Measurements from ENCODE around the gene TKFC. TPM values are rescaled to one million over a fixed set of nuclear protein-coding genes. Genes with fewer than 3 reads are reported as not detected.

Gene TKFC
- polyA plus RNA-seq, 1 of the 3 experiments (the other 2 are of a cell fraction): 72.0 TPM

DNA sequence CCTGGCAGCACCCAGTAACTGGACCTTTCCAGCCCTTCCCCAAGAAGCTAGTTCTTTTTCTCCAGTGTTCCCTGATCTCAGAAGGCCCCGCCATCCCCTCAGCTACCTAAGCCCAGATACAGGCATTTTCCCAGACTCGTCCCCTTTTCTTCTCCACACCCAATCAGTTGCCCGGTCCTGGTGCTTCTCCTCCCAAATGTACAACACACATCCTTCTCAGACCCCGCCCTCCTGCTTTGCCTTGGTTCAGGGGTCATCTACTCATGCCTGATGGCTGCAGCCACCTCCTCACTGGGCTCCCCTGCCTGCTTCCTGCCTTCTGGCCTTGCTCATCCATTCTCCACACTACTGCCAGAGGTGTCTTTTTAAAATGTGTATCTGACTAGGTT, 6.5 kb downstream of the TKFC start:
- Histone ChIP-seq H3K9ac (no peak overlapping the region), H3K36me3 (replicated peaks in 1 of 2; ENCODE audit: control insufficient read depth in 1 of 2, insufficient read depth in 2 of 2, low read length in 1 of 2) (peaks cover 0 to 30% of the 10 kb centered on the region in 2 experiments), H3K27me3 (ENCODE audit: insufficient read depth) (no peaks in the 10 kb centered on the region), H3F3A (replicated peaks; ENCODE audit: insufficient read depth) (no peaks in the 10 kb centered on the region), H3K4me1 (ENCODE audit: control insufficient read depth in 1 of 2, insufficient read depth in 2 of 2, low read depth in 1 of 2, low read length in 1 of 2) (peaks cover under 1 to 18% of the 10 kb centered on the region in 2 experiments; a peak in 1 of 4 replicates), H3K79me2 (ENCODE audit: insufficient read depth) (no peaks in the 10 kb centered on the region), H3K4me3 (ENCODE audit: low read depth in 2 of 2, low read length in 1 of 2) (no peak overlapping the region), H2AFZ (ENCODE audit: low read depth) (no peak overlapping the region), H3K9me3 (no peaks in the 10 kb centered on the region), H3K4me2 (no peak overlapping the region), H4K20me1 (ENCODE audit: insufficient read depth) (no peaks in the 10 kb centered on the region), H3K27ac (ENCODE audit: low read depth in 2 of 2, low read length in 1 of 2) (no peak overlapping the region), H3K9me2 (no peaks in the 10 kb centered on the region)
- WGBS (ENCODE audit: low lambda C conversion rate): 92% methylated on average over 4 of the region's 4 CpGs
- DNase-seq: no peak
- CTCF ChIA-PET: interaction anchor here (3.3 to 7.9 kb wide), 3 partner anchors 25 to 53 kb away, joined by 9 to 300 read pairs (median 93); partner anchors contain the start of genes CYB561A3, TMEM138 and TMEM216
- POLR2A ChIA-PET: no interaction called here
- TF ChIP-seq YY1 (IDR thresholded peaks at IDR 0.05; ENCODE audit: low read depth) (no peak), EP300 (IDR thresholded peaks at IDR 0.05; ENCODE audit: borderline replicate concordance in 1 of 2, low read depth in 1 of 2, low read length in 1 of 2) (no peak), TEAD4 (IDR thresholded peaks at IDR 0.05; ENCODE audit: borderline replicate concordance, insufficient read depth) (no peak), RFX5 (IDR thresholded peaks at IDR 0.05; ENCODE audit: low read length) (no peak), FOSL2 (IDR thresholded peaks at IDR 0.05; ENCODE audit: borderline replicate concordance, low read depth) (no peak), MEF2A (IDR thresholded peaks at IDR 0.05; ENCODE audit: borderline replicate concordance, low read depth) (no peak), FOXJ3 (CRISPR knock-in tag; IDR thresholded peaks at IDR 0.05) (no peak), EZH2phosphoT487 (IDR thresholded peaks at IDR 0.05; ENCODE audit: borderline replicate concordance, low read depth) (no peak), RXRA (IDR thresholded peaks at IDR 0.05; ENCODE audit: borderline replicate concordance, low read depth) (no peak), POLR2AphosphoS5 (IDR thresholded peaks at IDR 0.05; ENCODE audit: low read depth, low read length) (no peak), GABPA (IDR thresholded peaks at IDR 0.05; ENCODE audit: low read depth) (no peak), CHD2 (IDR thresholded peaks at IDR 0.05; ENCODE audit: low read length, partially characterized antibody) (no peak), RCOR1 (IDR thresholded peaks at IDR 0.05; ENCODE audit: low read length) (no peak)
- TF ChIP-seq, protein P1, sequence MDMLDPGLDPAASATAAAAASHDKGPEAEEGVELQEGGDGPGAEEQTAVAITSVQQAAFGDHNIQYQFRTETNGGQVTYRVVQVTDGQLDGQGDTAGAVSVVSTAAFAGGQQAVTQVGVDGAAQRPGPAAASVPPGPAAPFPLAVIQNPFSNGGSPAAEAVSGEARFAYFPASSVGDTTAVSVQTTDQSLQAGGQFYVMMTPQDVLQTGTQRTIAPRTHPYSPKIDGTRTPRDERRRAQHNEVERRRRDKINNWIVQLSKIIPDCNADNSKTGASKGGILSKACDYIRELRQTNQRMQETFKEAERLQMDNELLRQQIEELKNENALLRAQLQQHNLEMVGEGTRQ (IDR thresholded peaks at IDR 0.05; ENCODE audit: borderline replicate concordance, low read depth, low read length): no peak
- TF ChIP-seq, protein P2, sequence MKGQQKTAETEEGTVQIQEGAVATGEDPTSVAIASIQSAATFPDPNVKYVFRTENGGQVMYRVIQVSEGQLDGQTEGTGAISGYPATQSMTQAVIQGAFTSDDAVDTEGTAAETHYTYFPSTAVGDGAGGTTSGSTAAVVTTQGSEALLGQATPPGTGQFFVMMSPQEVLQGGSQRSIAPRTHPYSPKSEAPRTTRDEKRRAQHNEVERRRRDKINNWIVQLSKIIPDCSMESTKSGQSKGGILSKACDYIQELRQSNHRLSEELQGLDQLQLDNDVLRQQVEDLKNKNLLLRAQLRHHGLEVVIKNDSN (IDR thresholded peaks at IDR 0.05; ENCODE audit: borderline replicate concordance, low read depth): no peak
- TF ChIP-seq, protein P3, sequence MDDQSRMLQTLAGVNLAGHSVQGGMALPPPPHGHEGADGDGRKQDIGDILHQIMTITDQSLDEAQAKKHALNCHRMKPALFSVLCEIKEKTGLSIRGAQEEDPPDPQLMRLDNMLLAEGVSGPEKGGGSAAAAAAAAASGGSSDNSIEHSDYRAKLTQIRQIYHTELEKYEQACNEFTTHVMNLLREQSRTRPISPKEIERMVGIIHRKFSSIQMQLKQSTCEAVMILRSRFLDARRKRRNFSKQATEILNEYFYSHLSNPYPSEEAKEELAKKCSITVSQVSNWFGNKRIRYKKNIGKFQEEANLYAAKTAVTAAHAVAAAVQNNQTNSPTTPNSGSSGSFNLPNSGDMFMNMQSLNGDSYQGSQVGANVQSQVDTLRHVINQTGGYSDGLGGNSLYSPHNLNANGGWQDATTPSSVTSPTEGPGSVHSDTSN (IDR thresholded peaks at IDR 0.05): no peak
- TF ChIP-seq, protein P4, sequence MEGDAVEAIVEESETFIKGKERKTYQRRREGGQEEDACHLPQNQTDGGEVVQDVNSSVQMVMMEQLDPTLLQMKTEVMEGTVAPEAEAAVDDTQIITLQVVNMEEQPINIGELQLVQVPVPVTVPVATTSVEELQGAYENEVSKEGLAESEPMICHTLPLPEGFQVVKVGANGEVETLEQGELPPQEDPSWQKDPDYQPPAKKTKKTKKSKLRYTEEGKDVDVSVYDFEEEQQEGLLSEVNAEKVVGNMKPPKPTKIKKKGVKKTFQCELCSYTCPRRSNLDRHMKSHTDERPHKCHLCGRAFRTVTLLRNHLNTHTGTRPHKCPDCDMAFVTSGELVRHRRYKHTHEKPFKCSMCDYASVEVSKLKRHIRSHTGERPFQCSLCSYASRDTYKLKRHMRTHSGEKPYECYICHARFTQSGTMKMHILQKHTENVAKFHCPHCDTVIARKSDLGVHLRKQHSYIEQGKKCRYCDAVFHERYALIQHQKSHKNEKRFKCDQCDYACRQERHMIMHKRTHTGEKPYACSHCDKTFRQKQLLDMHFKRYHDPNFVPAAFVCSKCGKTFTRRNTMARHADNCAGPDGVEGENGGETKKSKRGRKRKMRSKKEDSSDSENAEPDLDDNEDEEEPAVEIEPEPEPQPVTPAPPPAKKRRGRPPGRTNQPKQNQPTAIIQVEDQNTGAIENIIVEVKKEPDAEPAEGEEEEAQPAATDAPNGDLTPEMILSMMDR (IDR thresholded peaks at IDR 0.05): no peak
